Caco-2 (cell line): Measurements from ENCODE around the gene ICAM1. TPM values are rescaled to one million over a fixed set of nuclear protein-coding genes. Genes with fewer than 3 reads are reported as not detected.

Experiments
- BruUV-seq: library from RNA; stranded (reverse); fragments of 400-500 nt; replicated peaks from 2 replicates; lab custom pipeline; 2021; lab: Mats Ljungman, UMichigan
- CTCF ChIA-PET: fragments of 300-600 bp; sonication (Branson Sonifier 250); formaldehyde crosslinking; loops from one replicate; lab custom pipeline; 2022; ENCODE audit warnings: antibody characterized with exemption; lab: Charles Lee
- POLR2A ChIA-PET: fragments of 300-600 bp; sonication (Branson Sonifier 250); formaldehyde crosslinking; loops from one replicate; lab custom pipeline; 2022; ENCODE audit warnings: antibody characterized with exemption; lab: Charles Lee
- DNase-seq, 2 experiments: peaks; one replicate each; pipeline versions ENCODE4 v3.0.0 to v3.0.0-alpha.2; 2020 to 2022
- H3K27me3 ChIP-seq: replicated peaks from 2 replicates; pipeline ENCODE4 v1.6.0; 2011; ENCODE audit warnings: low read length; ENCODE audit not compliant: control insufficient read depth, insufficient read depth
- H3K36me3 ChIP-seq: 2 replicates; pipeline ENCODE4 v1.5.1; 2011; ENCODE audit warnings: low read length; ENCODE audit not compliant: control insufficient read depth, insufficient read depth
- H3K4me1 ChIP-seq: fragments of 250-450 bp; sonication (Bioruptor Pico); 2 replicates; pipeline ENCODE4 v1.5.1; 2020; ENCODE audit warnings: mild to moderate bottlenecking
- H3K4me3 ChIP-seq: 2 replicates; pipeline ENCODE4 v1.5.1; 2011; ENCODE audit warnings: low read depth, mild to moderate bottlenecking, control low read depth, low read length
- H3K9me3 ChIP-seq: fragments of 250-450 bp; sonication (Bioruptor Pico); 2 replicates; pipeline ENCODE4 v1.5.1; 2020; ENCODE audit warnings: mild to moderate bottlenecking, moderate library complexity
- H3K27ac Mint-ChIP-seq: one replicate; pipeline ENCODE4 v1.8.0; 2022; ENCODE audit warnings: mixed read lengths; ENCODE audit not compliant: unreplicated experiment
- H3K27me3 Mint-ChIP-seq: one replicate; pipeline ENCODE4 v1.8.0; 2022; ENCODE audit warnings: mixed read lengths; ENCODE audit not compliant: insufficient read depth, unreplicated experiment
- H3K36me3 Mint-ChIP-seq: one replicate; pipeline ENCODE4 v1.8.0; 2022; ENCODE audit warnings: mild to moderate bottlenecking, mixed read lengths; ENCODE audit not compliant: insufficient read depth, unreplicated experiment
- H3K4me1 Mint-ChIP-seq: one replicate; pipeline ENCODE4 v1.8.0; 2022; ENCODE audit warnings: low read depth, mixed read lengths; ENCODE audit not compliant: unreplicated experiment
- H3K4me3 Mint-ChIP-seq: one replicate; pipeline ENCODE4 v1.8.0; 2022; ENCODE audit warnings: mild to moderate bottlenecking, moderate library complexity, mixed read lengths; ENCODE audit not compliant: unreplicated experiment
- H3K9me3 Mint-ChIP-seq: one replicate; pipeline ENCODE4 v1.8.0; 2022; ENCODE audit warnings: mixed read lengths; ENCODE audit not compliant: unreplicated experiment
- intact Hi-C: fragments of 100-400 bp; cut with micrococcal nuclease; formaldehyde crosslinking; loops from one replicate; pipeline ENCODE4 v1.10.0; 2022; ENCODE audit not compliant: unreplicated experiment
- microRNA-seq: library from miRNA; unstranded; fragments of <30 nt; microRNA quantifications from one replicate; pipeline ENCODE4 v1.2.0, GENCODE V29; 2022
- total RNA-seq: library from RNA; stranded (reverse); gene quantifications from 2 replicates; pipeline ENCODE4 v1.2.3, GENCODE V29; 2022
- TF ChIP-seq, protein P1 (sequence below), 2 experiments: fragments of 200-600 bp in 1 of 2; IDR thresholded peaks; 1 replicate in 1 of 2; 2 replicates in 1 of 2; pipeline versions ENCODE4 v1.5.1 to v1.8.0; 2011 to 2022; ENCODE audit warnings: antibody characterized with exemption in 1 of 2, control low read depth in 1 of 2, inconsistent platforms in 1 of 2, low read depth in 1 of 2, low read length in 1 of 2, mild to moderate bottlenecking in 1 of 2, moderate library complexity in 1 of 2; ENCODE audit not compliant: insufficient read depth in 1 of 2, severe bottlenecking in 1 of 2, unreplicated experiment in 1 of 2

The ICAM1 gene
- total RNA-seq, 1 experiment from 2014 or later, result 15.7 TPM

GRCh38 chr19:10334588-10335351 is 63.9 kb downstream of the ICAM1 start:
- peak overlapping the region; percentile 79 for H3K4me3 ChIP-seq
- peak overlapping the region; percentile 65 for H3K27ac Mint-ChIP-seq
- H3K27me3 Mint-ChIP-seq, result no peaks in the 10 kb centered on the region
- H3K9me3 Mint-ChIP-seq, result no peaks in the 10 kb centered on the region
- CTCF ChIA-PET, result interaction anchor here (0.7 to 2.3 kb wide), 7 partner anchors 45 to 501 kb away, joined by 3 to 26 read pairs (median 4); partner anchors contain the start of genes CDC37, ICAM1, ICAM5 and TMED1
- POLR2A ChIA-PET, result interaction anchor here (0.8 kb wide), 2 partner anchors 46 to 65 kb away, joined by 3 to 5 read pairs; partner anchors contain the start of gene TYK2
- no peaks in the 10 kb centered on the region for H3K36me3 ChIP-seq
- TF ChIP-seq, protein P1, sequence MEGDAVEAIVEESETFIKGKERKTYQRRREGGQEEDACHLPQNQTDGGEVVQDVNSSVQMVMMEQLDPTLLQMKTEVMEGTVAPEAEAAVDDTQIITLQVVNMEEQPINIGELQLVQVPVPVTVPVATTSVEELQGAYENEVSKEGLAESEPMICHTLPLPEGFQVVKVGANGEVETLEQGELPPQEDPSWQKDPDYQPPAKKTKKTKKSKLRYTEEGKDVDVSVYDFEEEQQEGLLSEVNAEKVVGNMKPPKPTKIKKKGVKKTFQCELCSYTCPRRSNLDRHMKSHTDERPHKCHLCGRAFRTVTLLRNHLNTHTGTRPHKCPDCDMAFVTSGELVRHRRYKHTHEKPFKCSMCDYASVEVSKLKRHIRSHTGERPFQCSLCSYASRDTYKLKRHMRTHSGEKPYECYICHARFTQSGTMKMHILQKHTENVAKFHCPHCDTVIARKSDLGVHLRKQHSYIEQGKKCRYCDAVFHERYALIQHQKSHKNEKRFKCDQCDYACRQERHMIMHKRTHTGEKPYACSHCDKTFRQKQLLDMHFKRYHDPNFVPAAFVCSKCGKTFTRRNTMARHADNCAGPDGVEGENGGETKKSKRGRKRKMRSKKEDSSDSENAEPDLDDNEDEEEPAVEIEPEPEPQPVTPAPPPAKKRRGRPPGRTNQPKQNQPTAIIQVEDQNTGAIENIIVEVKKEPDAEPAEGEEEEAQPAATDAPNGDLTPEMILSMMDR (IDR thresholded peaks at IDR 0.05; ENCODE audit: insufficient read depth in 1 of 2, low read depth in 1 of 2, low read length in 1 of 2, severe bottlenecking in 1 of 2, unreplicated experiment in 1 of 2), result peak in 1 of 2 experiments; percentile 34
- H3K4me1 Mint-ChIP-seq, result peaks cover 5% of the 10 kb centered on the region
- H3K9me3 ChIP-seq, result no peaks in the 10 kb centered on the region
- peak overlapping the region; percentile 85 for H3K4me3 Mint-ChIP-seq
- H3K27me3 ChIP-seq, result no peaks in the 10 kb centered on the region
- no TSS peak for BruUV-seq
- intact Hi-C loops, result loop anchor here (5.0 kb wide), 1 partner anchor 47 kb away; the partner anchor contains the start of genes ICAM4 and ICAM5
- DNase-seq, result peak; percentile 95
- peaks cover 34% of the 10 kb centered on the region for H3K36me3 Mint-ChIP-seq
- peaks cover 6% of the 10 kb centered on the region; the same call in 1 of the 2 replicates for H3K4me1 ChIP-seq

DNA sequence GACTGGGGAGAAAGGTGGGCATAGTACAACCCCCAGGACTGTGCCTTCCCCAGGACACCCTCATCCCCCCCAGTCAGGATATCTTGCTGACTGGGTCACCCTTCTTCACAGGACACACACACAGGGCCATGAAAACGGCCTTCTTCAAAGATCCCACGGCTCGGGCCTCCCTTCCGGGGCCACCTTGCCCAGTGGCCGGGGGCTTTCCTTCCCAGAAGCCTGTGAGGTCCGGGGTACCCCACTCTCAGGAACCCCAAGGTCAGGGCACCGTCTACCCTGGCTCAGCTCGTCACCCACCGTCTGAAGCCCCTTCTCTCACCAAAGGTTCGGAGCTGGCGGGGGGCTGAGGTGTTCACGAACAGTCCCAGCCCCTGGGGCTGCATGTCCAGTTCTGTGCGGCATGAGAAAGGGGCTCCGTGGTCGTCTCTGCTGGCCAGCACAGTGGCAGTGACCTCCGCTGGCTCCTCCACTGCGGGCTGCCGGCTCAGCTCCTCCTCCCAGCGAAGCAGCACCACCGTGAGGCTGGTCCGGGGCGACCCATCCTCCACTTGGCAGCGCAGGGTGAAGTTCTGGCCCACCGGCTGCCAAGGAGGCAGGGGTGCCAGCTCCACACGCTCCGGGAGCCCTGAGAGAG is 64.5 kb downstream of the ICAM1 start:
- intact Hi-C loops, result no loop called here
- POLR2A ChIA-PET, result no interaction called here
- BruUV-seq, result no TSS peak
- TF ChIP-seq, protein P1 (IDR thresholded peaks at IDR 0.05; ENCODE audit: insufficient read depth in 1 of 2, low read depth in 1 of 2, low read length in 1 of 2, severe bottlenecking in 1 of 2, unreplicated experiment in 1 of 2), result no peak
- CTCF ChIA-PET, result interaction anchor here (2.3 kb wide), 2 partner anchors 53 to 65 kb away, joined by 19 to 26 read pairs; partner anchors contain the start of gene ICAM1
- peak overlapping the region; percentile 85 for H3K4me3 Mint-ChIP-seq
- H3K27me3 Mint-ChIP-seq, result no peaks in the 10 kb centered on the region
- Histone ChIP-seq H3K4me1 (peaks cover 6% of the 10 kb centered on the region; the same call in 1 of the 2 replicates), H3K4me3 (peak overlapping the region; percentile 79), H3K9me3 (no peaks in the 10 kb centered on the region), H3K27me3 (no peaks in the 10 kb centered on the region), H3K36me3 (no peaks in the 10 kb centered on the region)
- H3K36me3 Mint-ChIP-seq, result peaks cover 27% of the 10 kb centered on the region
- peak overlapping the region; percentile 65 for H3K27ac Mint-ChIP-seq
- H3K4me1 Mint-ChIP-seq, result peaks cover 5% of the 10 kb centered on the region
- no peak for DNase-seq
- H3K9me3 Mint-ChIP-seq, result no peaks in the 10 kb centered on the region

Small RNA genes lying within 50 kb of the gene (microRNA-seq; reads per million reads assigned to microRNA genes)
- not detected for gene MIR4322

Other genes starting within 250 kb of the ICAM1 start
- gene SHFL, start 184.8 kb upstream of the ICAM1 start, total RNA-seq, result 3.6 and 6.2 TPM in 2 replicates
- gene ANGPTL6, start 168.4 kb upstream of the ICAM1 start, total RNA-seq, result 0.23 and 0.49 TPM in 2 replicates
- gene PPAN, start 164.8 kb upstream of the ICAM1 start, total RNA-seq, result 61.0 and 62.8 TPM in 2 replicates
- 18.4 and 18.6 TPM in 2 replicates for gene P2RY11, start 159.4 kb upstream of the ICAM1 start, total RNA-seq
- gene EIF3G, start 151.2 kb upstream of the ICAM1 start, total RNA-seq, result 214 and 229 TPM in 2 replicates
- gene DNMT1, start 76.2 kb upstream of the ICAM1 start, total RNA-seq, result 144 and 171 TPM in 2 replicates
- gene S1PR2, start 39.8 kb upstream of the ICAM1 start, total RNA-seq, result 6.2 and 7.2 TPM in 2 replicates
- gene MRPL4, start 18.9 kb upstream of the ICAM1 start, total RNA-seq, result 85.9 and 87.4 TPM in 2 replicates
- 9.0 and 9.4 TPM in 2 replicates for gene ICAM4, start 15.8 kb downstream of the ICAM1 start, total RNA-seq
- 2.5 and 3.2 TPM in 2 replicates for gene ICAM5, start 18.8 kb downstream of the ICAM1 start, total RNA-seq
- gene ZGLP1, start 38.7 kb downstream of the ICAM1 start, total RNA-seq, result 2.5 and 3.8 TPM in 2 replicates
- gene FDX2, start 44.9 kb downstream of the ICAM1 start, total RNA-seq, result 28.7 and 30.3 TPM in 2 replicates
- gene RAVER1, start 62.4 kb downstream of the ICAM1 start, total RNA-seq, result 53.9 and 55.1 TPM in 2 replicates
- gene ICAM3, start 68.5 kb downstream of the ICAM1 start, total RNA-seq, result 6.9 and 9.8 TPM in 2 replicates
- 124 and 134 TPM in 2 replicates for gene TYK2, start 109.5 kb downstream of the ICAM1 start, total RNA-seq
- 154 and 164 TPM in 2 replicates for gene CDC37, start 132.4 kb downstream of the ICAM1 start, total RNA-seq
- 3.6 and 3.7 TPM in 2 replicates for gene PDE4A, start 149.4 kb downstream of the ICAM1 start, total RNA-seq
- gene KEAP1, start 232.2 kb downstream of the ICAM1 start, total RNA-seq, result 73.0 and 77.7 TPM in 2 replicates
- 0.57 and 0.67 TPM in 2 replicates for gene S1PR5, start 246.3 kb downstream of the ICAM1 start, total RNA-seq